ENCODE measurements around the gene TRAK1. TPM values are rescaled to one million over a fixed set of nuclear protein-coding genes. Genes with fewer than 3 reads are reported as not detected.

Gene TRAK1
- total and polyA plus RNA-seq, 10 of the 15 experiments (the other 5 are each of a cell fraction or from before 2014, with no cell fraction given): 6.6 to 46.2 (median 23.7) TPM

GRCh38 chr3:42130007-42130328, 38.8 kb downstream of the TRAK1 start:
- BruUV-seq (replicated peaks): no TSS peak
- SMC1A ChIA-PET (ENCODE audit: uncharacterized antibody, unreplicated experiment): interaction anchor here (0.8 to 6.6 kb wide), 4 partner anchors 14 to 75 kb away, joined by 3 to 26 read pairs (median 4); no protein-coding TSS in a partner anchor
- H3K9ac ChIP-seq (ENCODE audit: control insufficient read depth, insufficient read depth, low read length): no peak overlapping the region

More at GRCh38 chr3:42130007-42130328, 38.8 kb downstream of the TRAK1 start:
- Histone ChIP-seq H3K4me1 (ENCODE audit: control insufficient read depth, insufficient read depth, low read length) (peaks cover 9% of the 10 kb centered on the region), H2AFZ (ENCODE audit: control insufficient read depth, low read depth, low read length) (no peak overlapping the region), H4K20me1 (ENCODE audit: control insufficient read depth, insufficient read depth) (no peaks in the 10 kb centered on the region), H3K27me3 (replicated peaks in 1 of 2; ENCODE audit: control insufficient read depth in 2 of 2, insufficient read depth in 2 of 2, low read length in 1 of 2) (no peaks in the 10 kb centered on the region), H3K27ac (ENCODE audit: control insufficient read depth, insufficient read depth) (no peak overlapping the region), H3K79me2 (ENCODE audit: control insufficient read depth, insufficient read depth, low read length) (peaks cover 5% of the 10 kb centered on the region), H3K9me3 (replicated peaks; ENCODE audit: control insufficient read depth, insufficient read depth, low read length) (no peaks in the 10 kb centered on the region), H3K4me3 (no peak overlapping the region), H3K4me2 (ENCODE audit: control insufficient read depth, insufficient read depth) (no peak overlapping the region), H3K36me3 (ENCODE audit: control insufficient read depth in 2 of 2, insufficient read depth in 2 of 2, low read length in 1 of 2) (peaks cover 7% of the 10 kb centered on the region in 2 experiments; a peak in 3 of 4 replicates)
- TF ChIP-seq MYB (IDR thresholded peaks at IDR 0.05; ENCODE audit: borderline replicate concordance, low read depth, low read length) (no peak), RELA (IDR thresholded peaks at IDR 0.05; ENCODE audit: borderline replicate concordance, partially characterized antibody) (no peak), ATF2 (IDR thresholded peaks at IDR 0.05; ENCODE audit: low read length) (no peak), SMAD1 (IDR thresholded peaks at IDR 0.05; ENCODE audit: low read depth, partially characterized antibody) (no peak), RBBP5 (conservative IDR thresholded peaks at IDR 0.05) (no peak)
- ChIA-PET CTCF (interaction anchor here (1.1 to 6.6 kb wide), 3 partner anchors 10 to 61 kb away, joined by 3 to 45 read pairs (median 4); no protein-coding TSS in a partner anchor), RAD21 (ENCODE audit: unreplicated experiment) (interaction anchor here (1.9 kb wide), 1 partner anchor 10 kb away, joined by 5 read pairs; no protein-coding TSS in a partner anchor), POLR2A (no interaction called here)
- 100% methylated on average over 1 of the region's 1 CpG for WGBS (ENCODE audit: insufficient coverage, insufficient replicate concordance, low lambda C conversion rate, missing lambda C conversion rate)
- FAIRE-seq (no peak), DNase-seq (ENCODE audit: low read depth, low spot score) (no peak), ATAC-seq (no peak)
- in situ Hi-C loops (cut with MboI) (no loop called here), intact Hi-C loops (cut with micrococcal nuclease; ENCODE audit: unreplicated experiment) (no loop called here)

Measured in GM12878 (cell line).